Cardiac fibroblast (primary cell): ENCODE measurements around the gene ALDH3B2.

Experiments used
- DNase-seq, 2 donors: peaks; one replicate each; pipeline versions ENCODE4 v3.0.0 to v3.0.0-alpha.2; 2010; ENCODE audit warnings: low read depth in 2 of 2
- H3K4me3 ChIP-seq, 2 donors: replicated peaks in 1 of 2; 1 replicate in 1 of 2; 2 replicates in 1 of 2; pipeline ENCODE4 v1.5.1; 2011; ENCODE audit warnings: low read depth in 2 of 2, low read length in 2 of 2, mild to moderate bottlenecking in 2 of 2, moderate library complexity in 1 of 2
- CTCF ChIP-seq: IDR thresholded peaks from one replicate; pipeline ENCODE4 v1.5.1; 2011; ENCODE audit warnings: low read depth, mild to moderate bottlenecking, low read length, inconsistent platforms

ALDH3B2 gene

DNA sequence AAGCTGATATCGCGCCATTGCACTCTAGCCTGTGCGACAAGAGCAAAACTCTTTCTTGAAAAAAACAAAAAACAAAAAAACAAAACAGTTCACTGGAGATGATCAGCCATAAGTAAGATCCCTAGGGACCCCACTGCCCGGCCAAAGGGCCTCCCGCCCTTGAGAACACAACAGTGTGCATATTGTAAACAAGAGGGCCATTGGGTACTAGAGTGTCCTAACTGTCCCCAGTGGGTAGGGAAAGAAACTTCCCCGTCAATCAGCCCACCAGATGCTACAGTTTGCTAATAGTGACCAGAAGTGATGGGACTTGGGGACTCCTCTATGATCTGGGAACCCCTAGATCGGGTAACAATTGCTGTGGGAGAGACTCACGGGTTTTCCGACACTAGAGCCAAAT lies 20.2 kb downstream of the ALDH3B2 start:
- no peak for DNase-seq
- no peak overlapping the region for H3K4me3 ChIP-seq
- no peak for TF ChIP-seq CTCF

DNA sequence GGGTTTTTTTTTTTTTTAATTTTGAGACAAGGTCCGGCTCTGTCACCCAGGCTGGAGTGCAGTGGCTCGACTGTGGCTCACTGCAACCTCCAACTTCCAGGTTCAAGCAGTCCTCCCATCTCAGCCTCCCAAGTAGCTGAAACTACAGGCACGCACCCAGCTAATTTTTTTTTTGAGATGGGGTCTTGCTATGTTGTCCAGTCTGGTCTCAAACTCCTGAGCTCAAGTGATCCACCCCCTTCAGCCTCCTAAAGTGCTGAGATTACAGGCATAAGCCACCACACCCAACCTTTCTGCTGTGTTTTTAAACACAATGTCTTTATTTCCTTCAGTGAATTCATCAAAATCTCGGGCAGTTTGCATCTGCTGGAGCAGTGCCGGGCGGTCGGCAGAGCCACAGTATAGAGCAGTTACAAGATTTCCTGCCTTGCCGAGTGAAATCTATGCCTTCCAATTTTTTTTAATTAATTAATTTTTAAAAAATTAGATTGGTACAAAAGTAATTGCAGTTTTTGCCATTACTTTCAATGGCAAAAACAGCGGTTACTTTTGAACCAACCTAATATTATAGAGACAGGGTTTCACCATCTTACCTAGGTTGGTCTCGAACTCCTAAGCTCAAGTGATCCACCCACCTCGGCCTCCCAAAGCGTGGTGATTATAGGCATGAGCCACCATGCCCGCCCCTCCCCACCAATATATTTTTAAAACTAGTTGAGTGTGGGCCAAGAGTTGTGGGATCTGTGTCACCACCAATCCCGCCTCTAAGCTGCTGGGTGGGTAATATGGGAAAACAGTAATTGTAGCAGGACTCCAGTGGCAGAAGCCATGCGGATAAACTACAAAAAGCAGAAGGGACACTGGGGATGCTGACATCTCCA lies 21.2 kb downstream of the ALDH3B2 start:
- no peak for DNase-seq
- no peak for TF ChIP-seq CTCF
- no peak overlapping the region for H3K4me3 ChIP-seq

DNA sequence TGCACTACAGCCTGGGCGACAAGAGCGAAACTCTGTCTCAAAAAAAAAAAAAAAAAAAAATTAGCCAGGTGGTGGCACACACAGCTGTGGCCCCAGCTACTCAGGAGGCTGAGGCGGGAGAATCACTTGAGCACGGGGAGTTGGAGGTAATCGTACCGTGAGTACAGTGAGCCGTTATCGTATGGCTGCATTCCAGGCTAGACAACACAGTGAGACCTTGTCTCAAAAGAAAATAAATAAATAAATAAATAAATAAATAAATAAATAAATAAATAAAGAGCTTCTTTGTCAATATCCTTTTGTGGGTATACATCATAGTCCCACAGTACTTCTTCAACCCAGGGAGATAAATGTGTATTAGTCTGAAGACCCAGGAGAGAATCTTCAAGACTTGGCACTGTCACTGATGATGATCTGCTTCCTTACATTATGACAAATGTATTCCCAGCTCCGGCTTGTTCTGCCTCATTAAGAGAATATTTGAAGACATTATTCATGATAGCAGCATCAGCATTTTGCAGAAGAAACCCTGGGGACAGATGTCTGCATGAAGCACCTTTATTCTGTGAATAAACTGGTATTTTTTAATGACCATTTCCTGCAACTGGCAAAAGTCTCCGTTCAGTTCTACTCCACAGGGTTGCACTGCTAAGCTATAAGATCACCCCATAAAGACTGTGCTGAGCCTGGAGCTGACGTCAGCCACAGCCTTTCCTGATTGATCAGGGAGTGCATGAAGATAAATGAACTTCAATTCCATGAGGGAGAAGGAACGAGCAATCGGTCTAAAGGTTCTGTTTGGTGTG lies 22.2 kb downstream of the ALDH3B2 start:
- H3K4me3 ChIP-seq: no peak overlapping the region
- no peak for DNase-seq
- TF ChIP-seq CTCF: no peak

DNA sequence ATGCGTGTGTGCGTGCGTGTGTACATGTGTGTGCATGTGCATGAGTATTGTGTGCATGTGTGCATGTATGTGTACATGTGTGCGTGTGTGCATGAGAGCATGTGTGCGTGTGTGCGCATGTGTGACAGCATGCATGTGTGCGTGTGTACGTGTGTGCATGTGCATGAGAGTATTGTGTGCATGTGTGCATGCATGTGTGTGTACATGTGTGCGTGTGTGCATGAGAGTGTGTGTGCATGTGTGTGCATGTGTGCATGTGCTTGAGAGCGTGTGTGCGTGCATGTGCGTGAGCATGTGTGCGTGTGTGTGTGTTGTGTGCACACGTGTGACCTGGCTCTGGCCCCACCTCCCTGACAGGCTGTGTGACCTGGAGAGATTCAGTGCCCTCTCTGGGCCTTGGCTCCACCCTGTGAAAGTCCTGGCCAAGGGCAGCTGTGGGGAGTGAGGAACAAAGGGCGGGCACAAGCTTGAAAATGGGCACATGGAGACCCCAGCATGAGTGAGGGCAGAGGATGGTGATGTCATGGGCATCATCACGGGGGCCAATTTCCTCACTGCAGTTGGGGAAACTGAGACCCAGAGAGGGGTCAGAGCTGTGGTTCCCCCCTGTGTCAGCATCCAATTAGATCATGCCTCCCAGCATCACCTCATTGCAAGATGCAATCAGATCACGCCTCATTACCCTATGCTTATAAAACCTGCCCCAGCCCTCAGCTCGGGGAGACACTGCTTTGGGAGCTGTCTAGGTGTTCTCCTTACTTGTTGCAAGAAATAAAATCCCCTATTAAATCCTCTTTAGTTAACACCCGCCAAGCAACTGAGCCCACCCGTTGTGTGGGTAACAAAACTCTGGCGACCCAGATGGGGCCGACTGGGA lies 24.6 kb downstream of the ALDH3B2 start:
- no peak overlapping the region for H3K4me3 ChIP-seq
- TF ChIP-seq CTCF: no peak
- DNase-seq: no peak

- no peak overlapping the region for H3K4me3 ChIP-seq
- DNase-seq: no peak
- TF ChIP-seq CTCF: no peak
Measured at GRCh38 chr11:67648796-67649613, 25.4 kb downstream of the ALDH3B2 start.
